NCI-H524 (cell line): ENCODE measurements around the gene BAG1.

Experiments
- DNase-seq, 2 experiments: peaks; one replicate each; lab custom pipeline; 2025; lab: John Stamatoyannopoulos, UW

BAG1 gene

GRCh38 chr9:33210006-33210715, 54.3 kb downstream of the BAG1 start:
- DNase-seq: no peak

DNA sequence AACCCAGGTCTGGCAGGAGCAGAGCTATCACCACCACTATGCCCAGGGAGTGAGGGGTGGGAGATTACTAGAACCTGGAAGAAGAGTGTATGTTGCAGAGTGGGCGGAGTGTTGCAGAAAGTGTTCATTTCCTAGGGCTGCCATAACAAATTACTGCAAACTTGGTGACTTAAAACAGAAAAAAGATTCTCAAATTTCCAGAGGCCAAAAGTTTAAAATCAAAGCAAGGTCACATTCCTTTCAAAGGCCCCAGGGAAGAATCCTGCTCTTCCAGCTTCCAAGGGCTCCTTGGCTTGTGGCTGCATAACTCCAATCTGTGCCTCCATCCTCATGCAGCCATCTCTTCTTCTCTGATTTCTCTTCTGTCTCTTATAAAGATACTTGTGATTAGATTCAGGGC, 55.1 kb downstream of the BAG1 start:
- DNase-seq: no peak

- no peak for DNase-seq
Measured at GRCh38 chr9:33202552-33203201, 61.8 kb downstream of the BAG1 start.
